ENCODE results near the gene RAPGEF3.

Gene RAPGEF3

GRCh38 chr12:47790676-47791350, 32.1 kb upstream of the RAPGEF3 start:
- no peak for DNase-seq (ENCODE audit: low read depth)

- no peak for DNase-seq (ENCODE audit: low read depth)
These were observed 31.2 kb upstream of the RAPGEF3 start for GRCh38 chr12:47789712-47790489.

- no peak for DNase-seq (ENCODE audit: low read depth)
These were observed 30.5 kb upstream of the RAPGEF3 start for GRCh38 chr12:47789141-47789540.

- no peak for DNase-seq (ENCODE audit: low read depth)
These were observed 29.1 kb upstream of the RAPGEF3 start for GRCh38 chr12:47787596-47788319.

- DNase-seq (ENCODE audit: low read depth), result no peak
These were observed 28.1 kb upstream of the RAPGEF3 start for GRCh38 chr12:47786662-47787280.

GRCh38 chr12:47785887-47786661, 27.4 kb upstream of the RAPGEF3 start:
- DNase-seq (ENCODE audit: low read depth), result no peak

- no peak for DNase-seq (ENCODE audit: low read depth)
These were observed 26.6 kb upstream of the RAPGEF3 start for GRCh38 chr12:47785036-47785886.

- DNase-seq (ENCODE audit: low read depth), result no peak
These were observed 25.4 kb upstream of the RAPGEF3 start for GRCh38 chr12:47783821-47784819.

GRCh38 chr12:47783024-47783755, 24.5 kb upstream of the RAPGEF3 start:
- DNase-seq (ENCODE audit: low read depth), result no peak

GRCh38 chr12:47782372-47782770, 23.7 kb upstream of the RAPGEF3 start:
- DNase-seq (ENCODE audit: low read depth), result no peak

- no peak for DNase-seq (ENCODE audit: low read depth)
These were observed 23.0 kb upstream of the RAPGEF3 start for GRCh38 chr12:47781479-47782371.

- DNase-seq (ENCODE audit: low read depth), result no peak
These were observed 21.3 kb upstream of the RAPGEF3 start for GRCh38 chr12:47779943-47780504.

- peak; percentile 93 for DNase-seq (ENCODE audit: low read depth)
These were observed 20.7 kb upstream of the RAPGEF3 start for GRCh38 chr12:47779301-47779942.

GRCh38 chr12:47778881-47779280, 20.2 kb upstream of the RAPGEF3 start:
- no peak for DNase-seq (ENCODE audit: low read depth)

GRCh38 chr12:47777741-47778558, 19.3 kb upstream of the RAPGEF3 start:
- DNase-seq (ENCODE audit: low read depth), result no peak

- DNase-seq (ENCODE audit: low read depth), result no peak
These were observed 18.5 kb upstream of the RAPGEF3 start for GRCh38 chr12:47777151-47777550.

Data from stimulated activated CD8-positive, alpha-beta memory T cell treated with anti-CD3 and anti-CD28 coated beads, Interleukin-15, amount 100 ng/mL, for 24 hours (primary cell).